ENCODE results near the gene CYP2W1.

GRCh38 chr7:995571-995970 is 12.6 kb downstream of the CYP2W1 start:
- TF ChIP-seq CTCF (IDR thresholded peaks at IDR 0.05; ENCODE audit: insufficient read depth, low read depth, low read length) (no peak), EZH2 (IDR thresholded peaks at IDR 0.05; ENCODE audit: insufficient read depth, low read length) (no peak)
